Stimulated activated CD4-positive, alpha-beta T cell treated with anti-CD3 and anti-CD28 coated beads, Interleukin-4, amount 100 ng/mL, for 48 hours (primary cell): ENCODE results near the gene ACTL8.

ENCODE experiments used
- DNase-seq, 2 donors: peaks; one replicate each; pipeline ENCODE4 v3.0.0-alpha.2; 2020; ENCODE audit warnings: low read depth in 2 of 2

Gene ACTL8, protein sequence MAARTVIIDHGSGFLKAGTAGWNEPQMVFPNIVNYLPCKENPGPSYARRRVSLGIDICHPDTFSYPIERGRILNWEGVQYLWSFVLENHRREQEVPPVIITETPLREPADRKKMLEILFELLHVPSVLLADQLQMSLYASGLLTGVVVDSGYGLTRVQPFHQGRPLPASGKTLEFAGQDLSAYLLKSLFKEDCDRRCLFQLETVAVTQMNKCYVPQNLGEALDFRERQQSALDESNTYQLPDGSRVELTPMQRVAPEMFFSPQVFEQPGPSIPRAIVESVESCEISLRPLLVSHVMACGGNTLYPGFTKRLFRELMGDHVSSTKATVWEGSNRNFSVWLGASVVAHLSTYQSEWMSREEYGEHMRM

DNA sequence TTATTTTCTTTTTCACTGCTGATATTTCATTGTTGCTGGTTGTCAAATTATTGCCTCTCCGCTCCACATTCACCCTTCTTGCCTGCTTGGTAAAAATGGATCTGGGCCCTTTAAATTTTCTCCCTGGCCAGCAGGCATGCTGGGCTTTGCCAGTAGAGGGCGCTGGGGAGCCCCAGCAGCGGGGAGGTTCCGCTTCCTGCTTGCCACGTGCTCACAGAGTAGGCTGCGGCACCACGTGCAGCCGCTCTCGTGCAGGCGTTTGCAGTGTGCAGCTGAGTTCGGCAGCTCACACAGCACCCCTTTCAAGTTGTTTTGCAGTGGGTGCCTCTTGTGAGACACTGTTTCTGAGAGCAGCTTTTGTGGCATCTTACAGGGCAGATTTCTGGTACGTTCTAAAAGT lies at the start of gene ACTL8:
TSS of gene ACTL8 (plus strand) at position 214 of the 400 bp plus-strand sequence. CDS start 67,676 bp downstream, outside the sequence.
- peak in 1 of 2 donors; percentile 8 for DNase-seq

DNA sequence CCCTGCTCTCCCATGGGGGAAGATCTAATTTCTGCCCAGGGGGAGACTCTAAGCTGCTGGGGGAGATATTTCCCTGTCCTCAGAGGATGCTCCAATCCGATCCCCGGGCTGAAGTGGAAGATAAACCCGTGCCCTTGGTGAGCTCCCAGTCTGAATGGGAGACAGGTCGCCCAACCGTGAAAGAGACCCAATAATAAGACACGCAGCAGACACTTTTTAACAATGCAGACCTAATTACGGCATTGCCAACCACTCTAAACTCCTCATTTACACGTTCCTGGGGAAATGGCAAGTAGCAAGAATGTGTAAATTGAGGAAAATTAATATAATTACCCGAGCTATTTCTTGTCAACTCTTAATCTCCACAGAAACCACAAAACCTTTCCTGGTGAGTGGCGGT lies 48.7 kb upstream of the ACTL8 start:
- no peak for DNase-seq

DNA sequence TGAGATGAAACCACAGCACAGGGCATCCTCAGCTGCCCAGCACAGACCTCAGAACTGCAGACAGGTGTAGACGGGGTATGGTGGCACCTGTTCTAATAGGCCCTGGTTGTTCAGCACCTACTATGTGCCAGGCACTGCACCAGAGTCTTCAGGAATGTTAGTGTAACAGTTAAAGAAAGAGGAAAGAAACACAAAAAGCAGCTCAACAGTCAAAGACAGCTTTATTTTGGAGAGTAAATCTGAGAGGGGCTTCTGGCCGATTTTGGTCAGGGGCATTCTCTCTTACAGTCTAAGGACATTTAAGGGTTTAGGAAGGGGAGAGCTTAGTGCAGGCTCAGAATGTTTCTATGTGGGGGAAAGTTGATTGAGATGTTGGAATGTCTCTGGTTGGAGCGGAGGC lies 45.2 kb upstream of the ACTL8 start:
- no peak for DNase-seq

DNA sequence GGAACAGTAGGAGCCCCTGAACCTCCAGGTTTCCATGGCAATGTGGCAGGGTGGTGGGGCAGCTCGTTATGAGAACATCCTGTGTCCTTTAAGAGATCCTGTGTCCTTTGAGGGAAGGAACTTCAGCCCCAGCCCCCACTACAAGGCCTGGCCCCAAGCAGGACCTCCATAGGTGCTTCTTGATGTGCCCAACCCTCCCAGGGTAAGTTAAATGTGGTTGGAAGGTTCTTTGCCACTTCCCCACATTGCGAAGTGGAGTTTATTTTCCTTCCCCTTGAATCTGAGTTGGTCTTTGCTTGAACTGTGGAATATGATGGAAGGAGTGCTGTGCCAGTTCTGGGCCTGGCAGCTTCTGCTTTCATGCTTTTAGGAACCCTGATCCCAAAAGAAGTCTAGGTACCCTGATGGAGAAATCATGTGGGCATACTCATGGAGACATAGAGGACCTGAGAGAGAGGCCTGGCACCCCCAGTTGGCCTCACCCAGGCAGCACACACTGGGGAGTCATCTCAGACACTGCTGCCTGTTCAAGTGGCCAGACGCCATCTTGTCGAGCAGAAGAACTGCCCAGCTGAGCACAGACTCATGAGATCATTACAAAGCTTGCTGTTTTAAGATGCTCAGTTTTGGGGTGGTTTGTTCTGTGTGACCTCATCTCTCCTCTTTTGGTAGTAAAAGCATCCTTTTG lies 44.1 kb upstream of the ACTL8 start:
- DNase-seq: no peak

DNA sequence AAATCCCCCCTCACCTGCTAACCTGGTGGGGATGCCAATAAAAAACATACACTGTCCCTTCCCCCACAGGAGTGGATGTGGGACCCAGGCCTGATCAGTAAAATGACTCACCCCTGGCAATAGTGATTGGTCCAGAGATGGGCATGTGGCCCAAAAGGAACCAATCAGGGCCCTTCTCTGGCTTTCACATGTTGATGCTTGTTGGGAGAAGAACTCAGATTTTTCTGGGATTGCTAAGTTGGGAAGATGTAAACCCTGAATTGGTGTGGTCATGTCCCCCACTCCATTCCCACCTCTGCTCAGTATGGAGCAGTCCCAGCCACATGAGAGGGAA lies 43.6 kb upstream of the ACTL8 start:
- DNase-seq: no peak

DNA sequence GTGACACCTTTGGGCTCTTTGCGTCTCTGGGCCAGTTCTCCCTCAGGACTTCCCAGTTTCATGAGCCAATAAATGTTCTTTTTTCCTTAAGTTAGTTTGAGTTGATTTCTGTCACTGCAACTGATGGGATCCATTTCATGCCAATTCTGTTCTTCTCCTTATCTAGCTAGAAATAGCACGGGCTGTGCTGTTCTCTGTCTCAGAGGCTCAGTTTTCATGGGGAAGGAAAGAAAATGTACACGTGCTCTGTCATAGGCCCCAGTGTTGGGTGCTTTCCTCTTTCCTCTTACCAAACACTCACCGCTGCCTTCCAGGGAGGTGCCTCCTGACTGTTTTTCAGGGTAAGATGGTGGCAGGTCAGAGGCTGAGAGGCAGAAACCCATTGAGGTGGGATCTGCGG lies 43.2 kb upstream of the ACTL8 start:
- no peak for DNase-seq

DNA sequence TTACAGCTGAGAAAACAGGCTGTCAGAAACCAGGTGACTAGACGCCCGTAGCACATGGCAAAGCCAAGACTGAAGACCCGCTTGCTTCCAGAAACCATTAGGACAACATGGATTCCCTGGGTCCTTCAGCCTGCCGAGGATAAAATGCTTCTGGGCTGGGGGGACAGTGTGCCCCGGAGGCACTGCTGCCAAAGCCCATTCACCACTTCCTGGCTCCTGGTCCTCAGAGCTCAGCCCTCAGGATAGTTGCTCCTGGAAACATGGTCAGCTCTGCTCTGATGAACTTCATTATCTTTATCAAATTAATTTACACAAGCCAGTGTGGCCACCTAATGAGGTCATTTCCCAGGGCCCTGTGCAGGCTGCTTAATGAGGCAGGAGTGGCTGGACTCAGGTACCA lies 41.1 kb upstream of the ACTL8 start:
- no peak for DNase-seq

DNA sequence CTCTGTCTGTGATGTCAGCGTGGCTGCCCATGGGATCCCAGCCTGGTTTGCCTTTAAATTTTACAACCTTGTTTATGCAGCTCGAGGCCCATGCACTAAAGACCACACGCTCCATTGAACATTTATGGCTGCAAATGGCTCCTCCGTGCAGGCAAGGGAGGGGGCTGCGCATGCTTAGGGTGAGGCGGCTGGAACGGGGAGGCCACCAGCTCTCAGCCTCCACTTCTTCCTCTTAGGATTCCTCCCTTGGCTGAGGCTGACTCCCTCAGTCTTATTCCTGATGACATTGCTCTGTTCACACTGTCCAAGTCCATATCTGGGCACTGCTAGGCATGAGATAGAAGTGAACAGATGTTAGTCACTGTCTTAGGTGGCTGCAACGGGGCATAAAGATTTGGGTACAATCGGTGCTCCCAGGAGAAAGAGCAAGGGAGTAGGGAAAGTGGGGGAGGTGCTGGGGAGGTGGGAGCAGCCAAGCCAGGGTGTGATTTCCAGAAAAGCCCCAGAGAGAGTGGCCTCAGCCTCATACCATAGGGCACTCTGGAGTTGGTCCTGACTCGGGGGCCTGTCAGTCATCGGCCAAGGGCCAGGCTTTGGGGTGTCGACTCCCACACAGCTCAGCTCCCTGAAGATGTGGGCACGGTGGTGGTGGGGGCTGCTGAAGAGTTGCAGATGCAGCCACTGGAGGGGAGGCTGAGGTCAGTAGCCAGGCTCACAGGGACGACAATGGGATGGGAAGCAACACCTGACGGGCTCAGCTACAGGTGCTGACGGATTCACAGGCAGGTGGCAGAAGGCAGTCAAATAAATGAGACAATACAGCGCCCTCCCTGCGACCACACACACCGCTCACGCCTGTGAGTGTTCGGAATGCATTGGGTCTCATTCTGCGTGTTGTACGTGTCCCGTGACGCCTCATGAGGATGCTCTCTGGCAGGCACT lies 37.3 kb upstream of the ACTL8 start:
- no peak for DNase-seq

DNA sequence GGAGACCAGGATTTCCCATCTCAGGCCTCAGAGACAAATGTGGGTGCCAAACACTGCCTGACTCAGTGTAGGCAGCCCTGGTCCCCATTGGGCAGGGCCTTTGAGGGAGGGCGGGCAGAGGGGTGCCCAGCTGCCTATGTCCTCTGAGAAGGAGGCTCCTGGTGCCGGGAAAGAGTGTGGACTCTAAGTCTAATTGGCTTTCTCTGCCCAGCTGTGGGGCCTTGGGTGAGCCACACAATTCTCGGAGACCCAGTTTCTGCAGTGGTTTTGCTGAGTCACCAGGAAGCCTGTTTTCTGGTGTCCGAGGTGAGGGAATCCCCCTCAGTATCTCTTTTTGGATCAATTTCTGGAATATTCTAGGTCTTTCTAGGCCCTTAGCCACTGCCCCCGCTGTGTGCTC lies 35.3 kb upstream of the ACTL8 start:
- no peak for DNase-seq

DNA sequence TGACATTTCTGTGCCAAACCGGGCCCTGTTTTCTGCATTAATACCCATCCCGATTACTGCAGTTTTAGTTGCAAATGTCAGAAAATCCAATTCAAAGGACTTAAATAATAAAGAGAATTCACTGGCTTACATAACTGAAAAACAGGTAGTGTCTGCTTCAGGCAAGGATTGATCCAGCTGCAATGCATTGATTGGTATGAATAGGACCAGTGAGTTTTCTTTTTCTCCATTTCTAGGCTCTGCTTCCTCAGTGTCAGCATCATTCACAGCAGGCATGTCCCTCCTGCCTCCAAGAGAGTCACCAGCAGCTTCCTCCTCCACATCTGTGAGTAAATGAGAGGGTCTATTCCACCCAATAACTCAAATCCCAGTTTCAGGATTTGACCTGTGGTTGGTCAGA lies 33.7 kb upstream of the ACTL8 start:
- DNase-seq: no peak

DNA sequence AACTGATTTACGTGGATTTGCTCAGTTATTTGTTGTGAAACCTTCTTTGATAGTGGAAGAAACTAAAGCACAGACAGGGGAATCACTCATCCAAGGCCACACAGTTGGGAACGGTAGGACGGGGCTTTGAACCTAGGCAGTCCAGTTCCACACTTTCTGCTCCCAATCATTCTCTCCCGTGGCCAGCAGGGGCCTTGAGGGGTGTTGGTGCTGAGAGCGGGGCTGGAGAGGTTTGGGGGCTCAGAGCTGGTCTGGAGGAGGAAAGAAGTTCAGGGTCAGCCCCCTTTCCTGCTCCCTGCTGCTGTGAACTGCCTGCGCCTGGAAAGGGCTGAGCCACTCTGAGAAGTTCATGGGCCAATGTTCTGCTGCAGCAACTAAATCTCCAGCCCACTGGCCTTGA lies 31.4 kb upstream of the ACTL8 start:
- DNase-seq: no peak

DNA sequence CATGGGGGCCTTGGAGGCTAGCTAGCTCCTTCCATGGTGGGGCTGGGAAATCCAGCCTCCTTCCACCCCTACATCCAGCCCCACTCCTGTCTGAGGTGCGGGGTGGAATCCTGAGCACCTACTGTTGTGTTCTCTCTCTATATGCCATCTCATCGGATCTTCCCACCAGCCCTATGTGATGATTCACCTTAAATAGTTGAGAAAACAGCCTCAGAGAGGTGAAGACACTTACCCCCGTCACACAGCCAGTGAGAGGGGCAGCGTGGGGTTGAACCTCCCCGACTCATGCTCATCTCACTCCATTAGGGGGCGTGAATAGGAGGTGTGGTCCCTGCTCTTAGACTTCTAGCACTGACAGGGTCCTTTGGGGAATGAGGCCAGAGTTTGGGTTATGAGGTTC lies 31.0 kb upstream of the ACTL8 start:
- no peak for DNase-seq

DNA sequence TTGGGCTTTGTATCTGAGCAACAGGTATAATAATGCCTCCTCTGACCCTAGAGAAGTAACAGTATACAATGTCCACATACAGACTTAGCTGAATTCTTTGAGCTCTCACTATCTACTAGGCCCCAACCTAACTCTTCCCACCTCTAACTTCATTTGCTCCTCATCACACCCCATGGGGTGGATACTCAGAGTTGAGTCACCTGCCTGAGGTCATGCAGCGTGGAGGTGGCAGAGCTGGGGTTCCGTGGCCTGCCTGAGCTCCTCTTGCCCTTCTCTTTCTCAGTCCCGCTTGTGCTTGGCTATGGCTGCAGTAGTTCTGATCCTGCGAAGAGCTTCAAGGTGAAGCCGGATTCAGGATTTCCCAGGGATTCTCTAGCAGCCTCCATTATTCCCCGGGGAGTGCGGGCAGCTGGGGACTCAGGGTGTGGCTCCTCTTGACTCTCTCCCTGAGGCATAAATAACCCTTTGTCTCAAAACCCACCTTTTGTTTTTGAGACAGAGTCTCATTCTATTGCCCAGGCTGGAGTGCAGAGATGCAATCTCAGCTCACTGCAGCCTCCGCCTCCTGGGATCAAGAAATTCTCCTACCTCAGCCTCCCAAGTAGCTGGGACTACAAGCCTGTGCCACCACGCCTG lies 29.9 kb upstream of the ACTL8 start:
- DNase-seq: no peak

DNA sequence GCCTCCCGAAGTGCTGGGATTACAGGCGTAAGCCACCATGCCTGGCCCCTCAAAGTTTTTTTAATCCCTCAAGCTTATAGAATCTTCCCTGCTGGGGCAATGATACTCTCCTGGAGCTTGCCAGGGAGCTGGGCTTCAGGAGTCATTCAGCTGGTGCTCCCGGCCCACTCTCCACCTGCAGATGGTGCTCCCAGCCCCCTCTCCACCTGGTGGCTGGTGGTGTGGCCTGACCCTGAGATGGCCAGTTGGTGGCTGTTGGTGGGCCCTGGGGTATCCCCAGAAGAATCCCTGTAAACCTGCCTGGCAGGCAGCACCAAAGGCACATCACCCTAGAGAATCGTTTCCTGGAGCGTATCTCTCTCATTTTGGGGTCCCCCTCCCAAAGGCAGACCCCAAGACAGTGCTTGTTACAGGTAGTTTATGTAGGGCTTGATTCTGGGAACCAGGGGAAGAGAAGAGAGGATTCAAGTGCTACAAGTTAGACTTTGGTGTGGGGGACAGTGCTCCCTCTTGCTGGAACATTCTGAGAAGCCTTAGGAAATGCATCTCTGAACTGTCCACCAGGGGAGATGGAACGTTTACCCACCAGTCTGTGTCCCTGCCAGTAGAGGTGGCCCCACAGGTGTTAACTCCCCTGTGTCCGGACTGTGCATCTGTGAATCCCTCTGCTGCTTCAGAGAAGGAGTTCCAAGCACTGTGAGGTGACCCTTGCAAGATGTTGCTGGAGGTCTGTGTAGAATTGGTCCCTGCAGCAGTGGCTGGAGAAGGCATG lies 29.1 kb upstream of the ACTL8 start:
- no peak for DNase-seq

DNA sequence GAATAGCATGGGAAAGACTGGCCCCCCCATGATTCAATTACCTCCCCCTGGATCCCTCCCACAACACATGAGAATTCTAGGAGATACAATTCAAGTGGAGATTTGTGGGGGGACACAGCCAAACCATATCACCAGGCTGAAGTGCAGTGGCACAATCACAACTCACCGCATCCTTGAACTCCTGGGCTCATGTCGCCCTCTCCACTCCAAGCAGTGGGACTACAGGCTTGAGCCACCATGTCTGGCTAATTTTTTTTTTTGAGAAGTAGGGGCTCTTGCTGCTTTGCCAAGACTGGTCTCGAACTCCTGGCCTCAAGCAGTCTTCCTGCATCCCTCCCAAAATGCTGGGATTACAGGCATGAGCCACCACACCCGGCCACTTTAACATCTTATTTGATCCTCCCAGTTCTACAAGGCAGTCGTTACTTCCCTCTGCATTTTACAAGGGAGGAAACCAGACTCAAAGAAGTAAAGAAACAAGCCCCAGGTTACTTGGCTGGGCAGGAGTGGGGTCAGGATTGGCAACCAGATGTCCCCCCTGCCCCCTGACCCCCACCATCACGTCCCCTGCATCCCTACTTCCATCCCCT lies 26.9 kb upstream of the ACTL8 start:
- no peak for DNase-seq

DNA sequence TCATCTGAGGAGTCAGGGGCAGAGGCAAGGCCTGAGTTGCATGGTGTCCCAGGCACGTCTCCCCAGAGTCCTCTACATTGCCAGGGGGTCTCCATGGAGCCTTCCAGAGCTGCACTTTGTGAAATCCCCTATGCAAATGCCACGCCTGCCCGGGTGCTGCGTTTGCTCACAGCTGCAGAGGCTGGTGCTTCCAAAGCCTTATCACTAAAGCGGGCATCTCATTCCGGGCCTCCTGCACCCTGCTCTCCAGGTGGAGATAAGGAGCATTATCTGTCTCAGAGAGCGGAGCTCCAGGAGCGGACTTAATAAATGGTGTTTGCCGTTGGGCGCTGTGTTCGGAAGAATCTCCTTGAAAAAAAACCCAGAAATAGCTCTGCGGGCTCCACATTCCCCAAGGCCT lies 25.9 kb upstream of the ACTL8 start:
- no peak for DNase-seq

DNA sequence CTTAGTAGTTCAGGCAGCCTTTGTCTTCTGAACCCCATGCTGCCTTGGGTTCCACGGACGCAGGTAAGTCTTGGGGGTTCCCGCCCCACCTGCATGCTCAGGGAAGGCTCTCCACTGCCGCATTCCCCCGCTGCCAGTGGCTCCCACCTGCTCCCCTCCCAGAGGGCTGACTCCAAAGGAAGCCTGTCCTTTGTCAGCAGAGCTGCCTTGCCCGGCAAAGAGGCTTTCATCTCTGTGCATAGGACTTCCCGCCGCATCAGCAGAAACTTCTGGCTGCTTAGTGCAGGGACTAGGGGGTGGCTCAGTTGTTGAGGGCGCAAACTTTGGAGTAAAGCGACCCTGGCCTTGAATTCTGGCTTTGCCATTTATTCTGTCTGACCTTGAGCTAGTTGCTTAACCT lies 25.2 kb upstream of the ACTL8 start:
- no peak for DNase-seq

DNA sequence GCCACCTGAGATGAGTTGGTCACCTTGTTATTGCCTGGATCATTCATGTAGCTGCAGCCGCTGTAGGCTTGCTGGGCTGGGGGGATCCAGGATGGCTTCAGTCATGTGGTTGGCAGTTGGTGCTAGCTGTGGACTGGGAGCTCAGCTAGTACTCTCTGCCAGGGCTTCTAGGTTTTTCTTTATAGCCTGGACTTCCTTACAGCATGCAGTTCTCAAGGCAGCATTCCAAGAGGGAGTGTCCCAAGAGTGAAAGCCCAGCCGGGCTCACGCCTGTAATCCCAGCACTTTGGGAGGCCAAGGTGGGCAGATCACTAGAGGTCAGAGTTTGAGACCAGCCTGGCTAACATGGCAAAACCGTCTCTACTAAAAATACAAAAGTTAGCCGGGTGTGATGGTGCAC lies 23.7 kb upstream of the ACTL8 start:
- no peak for DNase-seq

DNA sequence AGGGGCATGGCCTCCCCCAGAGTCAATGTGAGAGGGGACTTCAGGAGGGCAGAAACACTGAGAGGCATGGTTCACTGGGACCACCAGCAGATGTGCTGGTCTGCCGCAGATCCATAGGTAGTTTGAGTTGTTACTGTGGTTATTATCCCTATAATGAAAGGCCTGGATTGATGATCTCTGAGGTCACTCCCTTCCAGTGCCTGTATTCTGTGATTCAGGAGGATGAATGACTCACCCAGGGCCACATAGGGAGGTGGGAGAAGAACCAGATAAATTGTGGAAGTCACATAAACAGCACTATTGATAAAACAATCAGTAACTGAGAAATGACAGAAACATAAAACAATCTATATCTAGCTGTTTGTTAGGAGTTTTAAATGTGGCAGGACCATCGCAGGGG lies 22.7 kb upstream of the ACTL8 start:
- no peak for DNase-seq

DNA sequence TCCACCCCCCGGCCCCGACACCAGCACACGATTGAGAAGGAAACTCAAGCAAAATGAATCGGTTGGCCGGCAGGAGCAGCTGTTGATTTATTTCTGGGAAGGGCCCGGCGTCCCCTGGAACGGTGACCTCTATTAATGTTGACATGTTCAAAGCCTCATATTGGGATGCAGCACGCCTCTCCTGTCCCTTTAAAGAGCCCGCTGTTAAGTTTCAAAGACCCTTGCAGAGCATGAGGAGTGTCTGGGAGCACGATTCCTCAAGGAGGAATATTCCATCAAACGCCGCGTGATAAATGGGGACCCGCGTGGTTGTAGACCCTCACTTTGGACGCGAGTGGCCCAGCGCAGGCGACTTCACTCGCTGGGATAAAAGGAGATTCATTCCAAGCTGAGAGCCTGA lies 21.5 kb upstream of the ACTL8 start:
- no peak for DNase-seq

DNA sequence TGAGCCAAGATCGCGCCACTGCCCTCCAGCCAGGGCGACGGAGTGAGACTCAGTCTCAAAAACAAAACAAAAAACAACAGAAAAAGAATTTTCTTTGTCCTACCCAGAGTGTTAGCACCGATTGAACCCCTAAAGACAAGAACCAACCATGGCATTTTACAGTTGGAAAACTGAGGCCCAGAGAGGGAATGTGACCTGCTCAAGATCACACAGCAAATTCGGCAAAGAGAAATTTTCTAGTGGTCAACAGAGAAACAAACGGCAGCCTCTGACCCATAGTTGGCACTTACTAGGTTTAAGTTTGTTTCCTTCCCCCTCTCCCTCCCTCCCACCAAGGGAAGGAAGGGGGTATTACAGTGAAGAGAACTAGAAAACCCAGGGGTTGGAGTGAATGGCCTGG lies 20.5 kb upstream of the ACTL8 start:
- no peak for DNase-seq
